Mucosa of descending colon (tissue), 3 donors: ENCODE data around the gene CCDC60. TPM values are rescaled to one million over a fixed set of nuclear protein-coding genes. Genes with fewer than 3 reads are reported as not detected.

Source experiments
- ATAC-seq: fragments of 200-7000 bp; cut with Tn5 transposase; one replicate; pipeline ENCODE4 v1.9.1; 2020; ENCODE audit warnings: mild to moderate bottlenecking, moderate library complexity
- DNase-seq, 3 donors: peaks; one replicate each; pipeline ENCODE4 v3.0.0-alpha.2; 2020
- H3K36me3 ChIP-seq: fragments of 200-600 bp; one replicate; pipeline ENCODE4 v1.8.0; 2021; ENCODE audit warnings: low read depth, mild to moderate bottlenecking
- H3K4me1 ChIP-seq: fragments of 200-600 bp; one replicate; pipeline ENCODE4 v1.8.0; 2021; ENCODE audit warnings: low read depth, mild to moderate bottlenecking
- H3K4me3 ChIP-seq: fragments of 200-600 bp; one replicate; pipeline ENCODE4 v1.8.0; 2021; ENCODE audit warnings: mild to moderate bottlenecking
- H3K9me3 ChIP-seq: fragments of 200-600 bp; one replicate; pipeline ENCODE4 v1.8.0; 2021; ENCODE audit warnings: mild to moderate bottlenecking
- CTCF ChIP-seq: fragments of 200-600 bp; IDR thresholded peaks from one replicate; pipeline ENCODE4 v1.8.0; 2022; ENCODE audit warnings: antibody characterized with exemption, mild to moderate bottlenecking
- intact Hi-C, 2 donors: fragments of 100-400 bp; cut with DNase I in 1 of 2; cut with micrococcal nuclease in 1 of 2; formaldehyde crosslinking; loops; one replicate each; pipeline versions ENCODE4 v1.11.0 to v1.11.1; 2022; cut with DNase I, micrococcal nuclease
- total RNA-seq, 3 donors: library from RNA; stranded (reverse); fragmentation: NEBNext Ultra II Directional in 2 of 3; extraction: Animal tissue kit (Norgen Biotek cat#: 25700) in 2 of 3; gene quantifications; one replicate each; pipeline versions ENCODE4 v1.2.1 to v1.2.4, GENCODE V29; 2021 to 2023
- donor health status: DM: no; HTN: no; CAD: no; lungs with moderate emphysema.
- donor health status: DM: no; HTN: no; CAD: no.
- donor health status: DM: no; HTN: yes; CAD: no.

The CCDC60 gene
- total RNA-seq, 3 donors from 2014 or later, result 2.2 to 3.5 (median 2.9) TPM

GRCh38 chr12:119574255-119574654, 239.7 kb downstream of the CCDC60 start:
- H3K9me3 ChIP-seq, result no peaks in the 10 kb centered on the region

GRCh38 chr12:119576118-119576810, 241.7 kb downstream of the CCDC60 start:
- Histone ChIP-seq H3K9me3 (no peaks in the 10 kb centered on the region), H3K4me3 (no peak overlapping the region), H3K4me1 (no peaks in the 10 kb centered on the region), H3K36me3 (no peaks in the 10 kb centered on the region)
- ATAC-seq, result no peak
- intact Hi-C loops, result no loop called here
- no peak for DNase-seq
- no peak for TF ChIP-seq CTCF

More at GRCh38 chr12:119574255-119574654, 239.7 kb downstream of the CCDC60 start:
- DNase-seq, result no peak
- no peak for ATAC-seq
- H3K36me3 ChIP-seq, result no peaks in the 10 kb centered on the region
- H3K4me1 ChIP-seq, result no peaks in the 10 kb centered on the region
- no peak for TF ChIP-seq CTCF
- no peak overlapping the region for H3K4me3 ChIP-seq
- intact Hi-C loops, result no loop called here

GRCh38 chr12:119576915-119577314, 242.4 kb downstream of the CCDC60 start:
- no peaks in the 10 kb centered on the region for H3K9me3 ChIP-seq
- ATAC-seq (no peak), DNase-seq (no peak)
- no peaks in the 10 kb centered on the region for H3K4me1 ChIP-seq
- H3K36me3 ChIP-seq, result no peaks in the 10 kb centered on the region
- TF ChIP-seq CTCF, result no peak
- intact Hi-C loops, result no loop called here
- H3K4me3 ChIP-seq, result no peak overlapping the region

GRCh38 chr12:119578112-119578511, 243.6 kb downstream of the CCDC60 start:
- H3K4me3 ChIP-seq, result no peak overlapping the region
- intact Hi-C loops, result no loop called here
- ATAC-seq (no peak), DNase-seq (no peak)
- TF ChIP-seq CTCF, result no peak
- H3K36me3 ChIP-seq, result no peaks in the 10 kb centered on the region
- H3K9me3 ChIP-seq, result no peaks in the 10 kb centered on the region
- no peaks in the 10 kb centered on the region for H3K4me1 ChIP-seq

- Histone ChIP-seq H3K36me3 (no peaks in the 10 kb centered on the region), H3K4me3 (no peak overlapping the region), H3K4me1 (no peaks in the 10 kb centered on the region), H3K9me3 (no peaks in the 10 kb centered on the region)
- TF ChIP-seq CTCF, result no peak
- DNase-seq, result no peak
- intact Hi-C loops, result no loop called here
- ATAC-seq, result no peak
These were observed 254.6 kb downstream of the CCDC60 start for GRCh38 chr12:119589097-119589496.
